ENCODE results near the gene ATF3.
"Not testable (repeated sequence)": the region's sequence is repeated elsewhere in the genome, so short reads cannot be mapped to it uniquely, and the experiment has no call there.

Gene ATF3

DNA sequence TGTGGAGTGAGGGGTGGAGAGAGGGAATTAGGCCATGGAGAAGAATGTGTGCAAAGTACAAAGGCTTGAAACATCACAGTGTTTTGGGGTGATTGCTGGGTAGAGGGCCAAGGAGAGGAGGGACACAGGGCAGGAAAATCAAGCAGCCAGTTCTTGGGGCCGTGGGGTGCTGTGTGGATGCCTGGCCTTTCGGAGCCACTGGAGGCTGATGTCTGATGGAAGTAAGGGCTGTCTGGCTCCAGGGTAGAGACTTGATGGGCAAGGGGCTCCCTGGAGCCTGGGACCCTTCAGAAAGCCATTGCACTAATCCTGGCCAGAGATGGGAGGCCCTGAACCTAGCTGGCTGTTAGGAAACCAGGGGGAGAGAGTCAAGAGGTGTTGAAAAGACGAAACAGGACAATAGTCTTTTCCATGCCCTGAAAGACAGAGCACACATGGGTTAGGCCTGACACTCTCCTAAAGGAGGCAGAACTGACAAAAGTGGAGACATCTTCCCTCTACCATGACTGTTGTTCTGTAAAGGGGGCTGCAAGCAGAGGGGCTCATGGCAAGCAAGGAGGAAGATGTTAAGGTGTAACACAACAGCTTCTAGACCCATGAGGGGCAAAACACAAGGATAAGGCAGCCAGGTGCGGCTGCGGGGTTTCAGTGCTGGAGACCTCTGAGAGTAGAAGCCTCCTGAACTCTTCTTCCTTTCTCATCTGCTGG, 21.0 kb downstream of the ATF3 start:
- DNase-seq (ENCODE audit: low spot score) = no peak

GRCh38 chr1:212630158-212630900, 21.8 kb downstream of the ATF3 start:
- peak; percentile 27 for DNase-seq (ENCODE audit: low spot score)

DNA sequence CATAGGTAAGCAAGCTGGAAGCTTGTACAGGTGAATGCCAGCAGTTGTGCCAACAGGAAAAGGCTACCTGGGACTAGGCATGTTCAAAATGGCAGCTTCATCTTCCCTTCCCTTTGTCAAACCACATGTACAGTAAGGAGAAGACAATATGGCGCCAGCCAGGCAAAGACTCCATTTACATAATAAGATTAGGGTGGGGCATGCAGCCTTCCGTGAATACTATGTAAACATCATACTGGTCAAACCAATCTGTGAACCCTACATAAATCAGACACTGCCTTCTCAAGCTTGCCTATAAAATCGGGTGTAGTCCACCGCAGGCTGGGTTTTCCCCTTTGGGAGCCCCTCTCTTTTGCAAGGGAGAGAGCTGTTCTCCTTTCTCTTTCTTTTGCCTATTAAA, 24.6 kb downstream of the ATF3 start:
- no peak for DNase-seq (ENCODE audit: low spot score)

GRCh38 chr1:212634252-212634651, 25.7 kb downstream of the ATF3 start:
- DNase-seq (ENCODE audit: low spot score) = no peak

- DNase-seq (ENCODE audit: low spot score) = no peak
Observed at GRCh38 chr1:212635141-212635631, 26.6 kb downstream of the ATF3 start.

DNA sequence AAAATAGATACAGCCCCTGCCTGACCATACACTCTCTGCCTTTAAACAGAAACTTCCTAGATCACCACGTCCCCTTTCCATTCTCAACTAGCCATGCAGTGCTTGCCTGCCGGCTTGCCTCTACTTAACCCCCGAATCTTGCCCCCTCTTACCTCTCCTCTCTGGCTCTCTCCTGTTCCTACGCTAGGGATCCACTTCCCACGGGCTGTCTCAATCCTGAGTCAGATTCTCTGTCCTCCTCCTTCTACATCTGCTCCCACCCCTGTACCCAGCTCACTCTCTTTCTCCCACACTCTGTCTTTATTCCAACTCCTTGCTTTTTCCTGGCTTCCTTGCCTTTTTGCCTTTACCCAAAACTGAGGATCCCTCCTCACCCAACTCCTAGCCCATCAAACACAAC, 29.3 kb downstream of the ATF3 start:
- DNase-seq (ENCODE audit: low spot score) = no peak

DNA sequence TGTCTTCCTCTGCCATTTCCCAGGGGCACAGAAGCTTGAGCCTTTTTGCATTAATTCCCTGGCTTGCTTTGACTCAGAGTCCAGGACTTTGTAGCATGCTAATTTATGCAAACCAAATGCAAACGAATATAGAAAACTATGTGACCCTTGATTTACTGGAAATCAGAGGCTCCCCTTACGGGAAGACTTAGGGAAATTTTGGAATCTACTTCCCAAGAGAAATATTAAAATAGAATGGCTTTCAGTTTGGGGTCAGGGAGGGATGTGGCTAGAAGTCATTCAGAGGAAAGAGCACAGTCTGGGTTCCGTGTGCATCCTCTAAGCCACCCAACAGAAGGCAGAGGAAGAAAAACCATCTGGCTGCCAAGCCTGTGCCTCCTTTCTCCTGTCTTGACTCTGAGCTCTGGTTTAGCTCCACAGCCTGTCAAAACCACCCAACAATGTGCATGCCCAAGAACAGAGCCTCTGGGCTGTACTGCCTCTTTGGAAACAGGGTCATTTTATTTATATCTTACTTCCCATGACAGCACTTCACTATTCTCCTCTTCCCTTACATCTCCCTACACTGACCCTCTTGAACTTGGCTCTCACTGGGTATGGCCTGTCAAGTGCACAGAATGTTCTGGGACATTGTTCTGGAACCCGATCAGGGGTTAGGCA, 30.1 kb downstream of the ATF3 start:
- DNase-seq (ENCODE audit: low spot score) = no peak

- DNase-seq (ENCODE audit: low spot score) = not testable (repeated sequence)
Observed at GRCh38 chr1:212639524-212639923, 31.0 kb downstream of the ATF3 start.

DNA sequence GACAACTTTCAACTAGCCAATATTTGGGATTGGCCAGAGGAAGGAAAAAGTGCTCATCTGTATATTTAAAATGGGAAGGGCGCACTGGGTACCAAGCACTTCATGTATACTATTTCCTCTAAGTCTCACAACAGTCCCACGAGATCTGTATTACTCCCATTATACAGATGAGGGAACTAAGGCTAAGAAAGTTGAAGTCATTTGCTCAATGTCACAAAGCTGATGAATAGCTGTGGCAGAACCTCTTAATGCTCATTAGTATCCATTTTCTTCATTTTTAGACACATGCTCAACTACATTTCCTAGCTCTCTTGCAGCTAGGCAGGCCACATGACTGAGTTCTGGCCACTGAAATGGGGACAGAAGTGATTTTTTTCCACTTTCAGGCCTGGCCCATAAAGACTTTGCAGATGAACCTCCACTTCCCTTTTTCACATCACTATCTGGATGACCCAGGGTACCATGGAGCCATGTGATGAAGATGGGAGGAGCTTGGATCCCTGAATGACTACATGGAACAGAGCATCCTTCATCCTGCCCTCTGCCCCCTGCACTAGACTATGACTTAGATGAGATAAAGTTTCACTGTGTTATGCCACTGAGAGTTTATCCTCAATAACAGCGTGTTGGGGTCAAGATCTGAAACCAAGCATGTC, 31.8 kb downstream of the ATF3 start:
- DNase-seq (ENCODE audit: low spot score) = no peak

GRCh38 chr1:212641956-212642355, 33.4 kb downstream of the ATF3 start:
- DNase-seq (ENCODE audit: low spot score) = no peak

DNA sequence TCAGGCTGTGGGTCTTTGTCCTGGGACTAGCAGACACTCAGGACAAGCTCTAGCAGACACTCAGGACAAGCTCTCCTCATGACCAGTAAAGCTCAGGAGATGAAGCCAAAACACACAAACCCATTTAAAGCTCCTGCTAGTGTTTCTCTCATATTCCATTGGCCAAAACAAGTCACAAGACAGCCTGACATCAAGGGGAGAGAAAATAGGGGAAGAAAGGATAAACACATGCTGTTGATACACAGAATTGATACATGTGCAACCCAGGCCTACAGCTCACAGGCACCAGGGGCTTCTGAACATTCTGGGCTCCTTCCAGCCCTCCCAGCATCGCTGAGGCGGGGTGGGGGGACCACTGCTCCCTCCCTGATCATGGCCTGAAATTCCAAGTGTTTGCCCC, 35.3 kb downstream of the ATF3 start:
- no peak for DNase-seq (ENCODE audit: low spot score)

DNA sequence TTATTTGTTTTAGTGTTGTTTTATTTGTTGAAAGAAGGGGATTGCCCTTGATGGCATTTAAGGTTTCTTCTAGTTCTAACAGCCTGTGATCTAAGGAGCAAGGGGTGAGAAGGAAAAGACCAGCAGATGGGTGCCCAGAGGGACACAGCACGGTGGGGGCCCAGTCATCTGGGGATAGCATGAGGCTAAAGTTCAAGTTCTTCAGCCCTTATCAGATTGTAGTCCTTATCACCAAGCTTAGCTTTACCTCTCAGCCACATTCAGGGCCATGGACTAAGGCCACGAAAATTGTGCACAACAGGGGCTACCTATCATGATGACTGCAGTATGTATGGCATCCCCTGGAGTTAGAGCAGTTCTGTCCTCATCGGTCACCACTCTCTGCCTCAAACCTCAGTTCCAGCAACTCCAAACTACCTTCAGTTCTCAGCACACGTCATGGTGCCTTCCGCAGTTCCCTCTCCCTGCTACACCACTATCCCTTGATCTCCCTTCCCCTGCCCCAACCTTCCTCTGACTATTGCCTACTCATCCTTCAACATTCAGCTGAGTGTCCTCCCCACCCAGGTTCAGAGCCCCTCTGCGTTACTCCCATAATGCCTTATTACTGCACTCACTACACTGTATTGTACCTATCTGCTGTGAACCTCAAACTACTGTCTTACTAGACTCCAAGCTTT, 36.4 kb downstream of the ATF3 start:
- no peak for DNase-seq (ENCODE audit: low spot score)

DNA sequence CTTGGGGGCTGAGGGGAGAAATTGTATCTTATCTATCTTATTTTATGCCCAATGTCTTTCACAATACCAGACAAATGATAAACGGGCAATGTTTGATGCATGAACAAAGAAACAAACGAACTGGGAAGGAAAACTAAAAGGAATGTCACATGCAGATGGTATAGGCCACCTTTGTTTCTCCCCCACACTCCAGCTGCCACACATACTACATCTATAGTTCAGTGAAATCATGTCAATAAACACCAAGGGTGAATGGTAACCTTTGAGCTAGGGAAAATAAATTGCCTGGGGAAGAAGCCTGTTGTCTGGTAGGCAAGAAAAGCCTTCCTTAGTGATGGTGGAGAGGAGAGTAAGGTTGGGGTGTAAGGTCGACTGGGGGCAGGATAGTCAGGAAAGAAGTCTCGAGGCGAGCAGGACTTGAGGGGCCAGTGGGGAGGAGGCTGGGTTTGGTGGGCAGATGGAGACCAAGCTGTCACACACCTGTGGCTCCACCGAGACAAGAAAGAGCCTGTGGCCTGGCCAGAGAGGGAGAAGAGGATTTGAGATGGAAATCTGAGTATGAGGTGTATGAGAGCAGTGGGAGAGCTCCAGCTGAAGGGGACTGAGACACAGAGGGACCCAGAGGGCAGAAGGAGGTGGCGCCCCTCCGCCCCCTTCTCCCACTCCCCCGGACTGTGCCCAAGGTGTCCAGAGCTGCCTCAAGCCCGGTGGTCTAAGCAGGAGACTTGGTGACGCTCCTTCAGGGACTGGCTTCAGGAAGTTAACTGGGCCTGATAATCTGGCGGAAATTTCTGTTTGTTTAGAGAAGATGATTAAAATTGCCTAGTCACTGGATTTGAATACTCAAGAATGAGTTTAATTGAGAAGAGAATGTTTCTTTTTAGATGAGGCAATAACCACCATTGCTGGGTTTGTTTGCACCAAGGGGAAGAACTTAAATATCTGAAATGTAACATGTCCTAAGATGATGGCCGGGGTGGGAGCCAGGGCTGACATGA, 37.3 kb downstream of the ATF3 start:
- DNase-seq (ENCODE audit: low spot score) = no peak

- DNase-seq (ENCODE audit: low spot score) = no peak
Observed at GRCh38 chr1:212646588-212646987, 38.0 kb downstream of the ATF3 start.

- DNase-seq (ENCODE audit: low spot score) = no peak
Observed at GRCh38 chr1:212647004-212647403, 38.4 kb downstream of the ATF3 start.

- DNase-seq (ENCODE audit: low spot score) = no peak
Observed at GRCh38 chr1:212648431-212648830, 39.9 kb downstream of the ATF3 start.

DNA sequence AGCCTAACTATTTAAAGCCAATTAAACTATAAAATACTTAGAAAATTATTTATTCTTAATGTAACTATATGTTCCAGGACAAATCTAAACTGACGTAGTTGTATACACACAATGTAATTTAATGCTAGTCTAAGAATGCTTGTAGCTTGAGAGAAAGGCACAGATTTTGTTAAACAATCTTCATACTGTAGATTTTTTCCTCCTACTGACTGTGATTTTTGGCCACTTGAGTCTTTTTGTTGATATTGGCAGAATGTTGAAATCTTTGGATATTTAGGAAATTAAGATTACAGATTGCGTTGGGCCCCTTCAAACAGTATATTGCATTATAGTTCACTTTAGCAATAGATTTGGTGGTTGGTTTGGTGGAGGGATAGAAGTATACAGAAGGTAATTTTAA, 40.5 kb downstream of the ATF3 start:
- no peak for DNase-seq (ENCODE audit: low spot score)

DNA sequence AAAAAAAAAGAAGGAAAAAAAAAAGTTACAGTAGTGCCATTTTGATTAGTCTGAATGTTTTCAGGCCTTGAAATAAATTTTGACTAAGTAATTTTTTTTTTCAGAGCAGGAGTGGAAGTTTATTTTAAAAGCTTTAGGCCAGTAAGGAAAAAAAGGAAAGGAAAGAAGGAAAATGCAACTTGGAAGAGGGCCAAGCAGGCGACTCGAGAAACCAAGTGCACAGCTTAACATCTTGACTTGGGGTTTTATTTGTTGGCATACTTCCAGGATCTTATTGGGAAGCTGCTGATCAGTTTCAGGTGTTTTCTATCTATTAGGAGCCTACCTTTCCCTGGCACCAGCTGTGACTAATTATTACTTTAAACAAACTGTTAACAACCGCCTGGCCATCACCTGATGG, 41.7 kb downstream of the ATF3 start:
- no peak for DNase-seq (ENCODE audit: low spot score)

DNA sequence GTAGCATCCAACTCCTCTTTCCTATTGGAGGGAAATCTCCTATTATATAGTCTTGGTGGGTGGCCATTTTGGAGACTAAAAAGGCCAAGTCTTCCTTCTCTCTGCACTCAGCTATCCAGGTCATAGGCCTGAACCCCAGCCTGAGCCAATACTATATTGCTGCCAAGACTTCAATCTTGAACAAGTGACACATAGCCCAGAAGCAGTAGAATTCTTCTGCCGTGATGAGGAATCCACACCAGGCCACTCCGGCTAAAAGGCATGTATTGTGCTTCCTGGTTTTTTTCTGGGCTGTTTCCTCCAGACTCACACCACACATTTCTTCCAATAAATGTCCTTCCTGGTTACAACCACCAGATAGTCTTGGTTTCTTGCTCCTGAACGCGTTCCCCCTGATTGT, 43.0 kb downstream of the ATF3 start:
- no peak for DNase-seq (ENCODE audit: low spot score)

GRCh38 chr1:212651977-212652376, 43.4 kb downstream of the ATF3 start:
- DNase-seq (ENCODE audit: low spot score) = no peak

DNA sequence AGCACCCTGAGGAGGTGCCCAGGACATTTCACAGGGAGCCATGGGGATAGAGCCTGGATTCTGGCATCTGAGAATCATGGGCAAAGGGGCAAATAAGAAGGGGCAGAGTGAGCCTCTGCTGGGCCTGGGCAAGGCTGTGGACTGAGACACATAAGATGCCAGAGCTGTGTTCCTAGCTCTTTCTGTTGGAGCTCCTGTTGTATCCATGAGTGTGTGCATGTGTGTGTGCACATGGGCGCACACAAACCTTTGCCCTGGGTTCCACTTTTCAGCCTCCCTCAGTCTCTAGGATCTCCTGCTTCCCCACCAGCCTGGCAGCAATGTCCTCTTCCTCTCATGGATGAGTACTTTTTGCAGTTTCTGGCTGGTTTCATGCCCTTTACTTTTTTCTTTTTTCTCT, 44.0 kb downstream of the ATF3 start:
- no peak for DNase-seq (ENCODE audit: low spot score)
